OCI-LY1 (cell line): Measurements from ENCODE around the gene PATJ.

ENCODE experiments used
- EZH2 ChIP-seq: fragments of 200-600 bp; sonication (generic), shearing (Covaris generic); IDR thresholded peaks from 2 replicates; pipeline ENCODE4 v1.8.0; 2017; ENCODE audit warnings: borderline replicate concordance, mixed run types, mild to moderate bottlenecking, antibody characterized with exemption, low read length, moderate library complexity, mixed read lengths
- TF ChIP-seq, protein P1 (sequence below): fragments of 200-600 bp; sonication (generic), shearing (Covaris generic); IDR thresholded peaks from 2 replicates; pipeline ENCODE4 v1.5.1; 2017; ENCODE audit warnings: mild to moderate bottlenecking, antibody characterized with exemption, low read length, moderate library complexity, mixed read lengths

DNA sequence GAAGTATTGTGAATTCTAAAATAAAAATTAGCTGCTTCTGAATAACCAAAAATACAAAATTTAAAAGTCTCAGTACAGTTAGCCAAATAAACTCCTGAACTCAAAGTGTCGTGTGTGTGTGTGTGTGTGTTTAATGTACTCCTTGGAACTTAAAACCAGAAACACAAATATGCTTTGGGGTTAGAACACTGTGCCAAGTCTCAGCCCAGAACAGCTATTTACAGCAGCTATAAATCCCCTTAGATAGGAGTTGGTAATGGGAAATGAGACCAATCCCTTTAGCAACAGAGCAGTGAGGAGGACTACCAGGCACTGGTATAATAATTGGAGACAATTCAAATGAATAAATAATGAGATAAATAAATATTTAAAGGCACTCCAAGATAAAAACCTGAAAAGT, 83.1 kb downstream of the PATJ start:
- no peak for TF ChIP-seq EZH2
- TF ChIP-seq, protein P1, sequence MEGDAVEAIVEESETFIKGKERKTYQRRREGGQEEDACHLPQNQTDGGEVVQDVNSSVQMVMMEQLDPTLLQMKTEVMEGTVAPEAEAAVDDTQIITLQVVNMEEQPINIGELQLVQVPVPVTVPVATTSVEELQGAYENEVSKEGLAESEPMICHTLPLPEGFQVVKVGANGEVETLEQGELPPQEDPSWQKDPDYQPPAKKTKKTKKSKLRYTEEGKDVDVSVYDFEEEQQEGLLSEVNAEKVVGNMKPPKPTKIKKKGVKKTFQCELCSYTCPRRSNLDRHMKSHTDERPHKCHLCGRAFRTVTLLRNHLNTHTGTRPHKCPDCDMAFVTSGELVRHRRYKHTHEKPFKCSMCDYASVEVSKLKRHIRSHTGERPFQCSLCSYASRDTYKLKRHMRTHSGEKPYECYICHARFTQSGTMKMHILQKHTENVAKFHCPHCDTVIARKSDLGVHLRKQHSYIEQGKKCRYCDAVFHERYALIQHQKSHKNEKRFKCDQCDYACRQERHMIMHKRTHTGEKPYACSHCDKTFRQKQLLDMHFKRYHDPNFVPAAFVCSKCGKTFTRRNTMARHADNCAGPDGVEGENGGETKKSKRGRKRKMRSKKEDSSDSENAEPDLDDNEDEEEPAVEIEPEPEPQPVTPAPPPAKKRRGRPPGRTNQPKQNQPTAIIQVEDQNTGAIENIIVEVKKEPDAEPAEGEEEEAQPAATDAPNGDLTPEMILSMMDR: no peak
